ENCODE measurements around the gene NTRK2.

DNA sequence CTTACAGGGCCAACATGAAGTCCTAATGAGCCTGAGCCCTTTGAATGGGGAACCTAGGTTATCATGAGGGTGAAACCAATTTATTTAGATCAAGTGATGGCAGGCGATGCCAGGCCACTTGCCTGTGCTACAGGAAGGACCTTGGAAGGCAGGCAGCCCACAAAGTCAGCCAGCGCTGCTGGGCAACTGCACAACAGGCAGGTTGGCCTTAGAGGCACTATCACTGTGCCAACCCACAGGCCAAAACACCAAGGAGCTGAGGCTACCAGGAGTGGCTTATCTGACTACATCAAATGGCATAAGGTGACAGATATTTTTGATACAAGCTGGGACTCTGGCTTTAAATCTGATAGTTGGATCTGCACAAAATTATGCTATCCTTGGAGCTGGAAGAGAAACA, 319.1 kb downstream of the NTRK2 start:
- TF ChIP-seq POLR2A (IDR thresholded peaks at IDR 0.05; ENCODE audit: borderline replicate concordance, extremely low read depth, insufficient read depth, insufficient read length) (no peak), YY1 (IDR thresholded peaks at IDR 0.05; ENCODE audit: extremely low read depth, insufficient replicate concordance, low read depth, low read length) (no peak), EZH2 (IDR thresholded peaks at IDR 0.05) (no peak)
- TF ChIP-seq, protein P1, sequence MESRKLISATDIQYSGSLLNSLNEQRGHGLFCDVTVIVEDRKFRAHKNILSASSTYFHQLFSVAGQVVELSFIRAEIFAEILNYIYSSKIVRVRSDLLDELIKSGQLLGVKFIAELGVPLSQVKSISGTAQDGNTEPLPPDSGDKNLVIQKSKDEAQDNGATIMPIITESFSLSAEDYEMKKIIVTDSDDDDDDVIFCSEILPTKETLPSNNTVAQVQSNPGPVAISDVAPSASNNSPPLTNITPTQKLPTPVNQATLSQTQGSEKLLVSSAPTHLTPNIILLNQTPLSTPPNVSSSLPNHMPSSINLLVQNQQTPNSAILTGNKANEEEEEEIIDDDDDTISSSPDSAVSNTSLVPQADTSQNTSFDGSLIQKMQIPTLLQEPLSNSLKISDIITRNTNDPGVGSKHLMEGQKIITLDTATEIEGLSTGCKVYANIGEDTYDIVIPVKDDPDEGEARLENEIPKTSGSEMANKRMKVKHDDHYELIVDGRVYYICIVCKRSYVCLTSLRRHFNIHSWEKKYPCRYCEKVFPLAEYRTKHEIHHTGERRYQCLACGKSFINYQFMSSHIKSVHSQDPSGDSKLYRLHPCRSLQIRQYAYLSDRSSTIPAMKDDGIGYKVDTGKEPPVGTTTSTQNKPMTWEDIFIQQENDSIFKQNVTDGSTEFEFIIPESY (IDR thresholded peaks at IDR 0.05; ENCODE audit: extremely low read depth, insufficient replicate concordance, low read length), result no peak
- TF ChIP-seq, protein P2, sequence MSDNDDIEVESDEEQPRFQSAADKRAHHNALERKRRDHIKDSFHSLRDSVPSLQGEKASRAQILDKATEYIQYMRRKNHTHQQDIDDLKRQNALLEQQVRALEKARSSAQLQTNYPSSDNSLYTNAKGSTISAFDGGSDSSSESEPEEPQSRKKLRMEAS (IDR thresholded peaks at IDR 0.05), result no peak

All from HCT116 (cell line).